Measurements from ENCODE around the gene MRPL43. TPM values are rescaled to one million over a fixed set of nuclear protein-coding genes. Genes with fewer than 3 reads are reported as not detected.

The MRPL43 gene
- total RNA-seq, 1 donor from 2014 or later = 54.5 TPM

GRCh38 chr10:100987685-100988049 is 370 bp upstream of the MRPL43 start:
- peaks cover 9 to 16% of the 10 kb centered on the region in 2 donors for H3K4me1 ChIP-seq
- peak overlapping the region; percentile 64 for H3K27ac ChIP-seq
- peak overlapping the region; percentile 84 to 90 for H3K4me3 ChIP-seq
- H3K9me3 ChIP-seq = no peaks in the 10 kb centered on the region
- intact Hi-C loops (cut with DNase I) = no loop called here
- TF ChIP-seq CTCF (IDR thresholded peaks at IDR 0.05) = no peak
- H3K36me3 ChIP-seq = peaks cover 18 to 30% of the 10 kb centered on the region in 2 donors
- H3K27me3 ChIP-seq = no peaks in the 10 kb centered on the region
- DNase-seq (ENCODE audit: low spot score in 2 of 2) = no peak

GRCh38 chr10:100986623-100986951 is 710 bp downstream of the MRPL43 start:
- Histone ChIP-seq H3K27me3 (no peaks in the 10 kb centered on the region), H3K27ac (peak overlapping the region; percentile 64), H3K4me1 (peaks cover 9 to 16% of the 10 kb centered on the region in 2 donors), H3K4me3 (peak overlapping the region; percentile 84 to 90), H3K36me3 (peaks cover 23 to 35% of the 10 kb centered on the region in 2 donors), H3K9me3 (no peaks in the 10 kb centered on the region)
- intact Hi-C loops (cut with DNase I) = no loop called here
- TF ChIP-seq CTCF (IDR thresholded peaks at IDR 0.05) = no peak
- no peak for DNase-seq (ENCODE audit: low spot score in 2 of 2)

GRCh38 chr10:100985336-100985735 is 2.0 kb downstream of the MRPL43 start:
- peaks cover 29 to 35% of the 10 kb centered on the region in 2 donors for H3K36me3 ChIP-seq
- no peak overlapping the region for H3K4me3 ChIP-seq
- peaks cover 9 to 16% of the 10 kb centered on the region in 2 donors for H3K4me1 ChIP-seq
- DNase-seq (ENCODE audit: low spot score in 2 of 2) = no peak
- H3K27ac ChIP-seq = no peak overlapping the region
- no peaks in the 10 kb centered on the region for H3K9me3 ChIP-seq
- H3K27me3 ChIP-seq = no peaks in the 10 kb centered on the region
- no peak for TF ChIP-seq CTCF (IDR thresholded peaks at IDR 0.05)
- intact Hi-C loops (cut with DNase I) = no loop called here

- H3K9me3 ChIP-seq = no peaks in the 10 kb centered on the region
- H3K4me3 ChIP-seq = no peak overlapping the region
- peaks cover 33 to 38% of the 10 kb centered on the region in 2 donors for H3K36me3 ChIP-seq
- peaks cover 9 to 16% of the 10 kb centered on the region in 2 donors for H3K4me1 ChIP-seq
- intact Hi-C loops (cut with DNase I) = no loop called here
- no peak for DNase-seq (ENCODE audit: low spot score in 2 of 2)
- H3K27ac ChIP-seq = no peak overlapping the region
- no peaks in the 10 kb centered on the region for H3K27me3 ChIP-seq
- TF ChIP-seq CTCF (IDR thresholded peaks at IDR 0.05) = no peak
These were observed 2.6 kb downstream of the MRPL43 start for GRCh38 chr10:100984672-100985177.

- Histone ChIP-seq H3K27me3 (no peaks in the 10 kb centered on the region), H3K36me3 (peaks cover 37 to 42% of the 10 kb centered on the region in 2 donors)
- DNase-seq (ENCODE audit: low spot score in 2 of 2) = peak in 1 of 2 donors; percentile 30
These were observed 3.2 kb downstream of the MRPL43 start for GRCh38 chr10:100983868-100984671.

More at GRCh38 chr10:100983868-100984671, 3.2 kb downstream of the MRPL43 start:
- no peak for TF ChIP-seq CTCF (IDR thresholded peaks at IDR 0.05)
- Histone ChIP-seq H3K9me3 (no peaks in the 10 kb centered on the region), H3K4me3 (no peak overlapping the region), H3K4me1 (peaks cover 9 to 16% of the 10 kb centered on the region in 2 donors), H3K27ac (no peak overlapping the region)
- intact Hi-C loops (cut with DNase I) = no loop called here

Measured in ascending aorta (tissue), 2 donors.